ENCODE data around the gene ACOT8. TPM values are rescaled to one million over a fixed set of nuclear protein-coding genes. Genes with fewer than 3 reads are reported as not detected.
"Not testable (repeated sequence)": the region's sequence is repeated elsewhere in the genome, so short reads cannot be mapped to it uniquely, and the experiment has no call there.

Gene ACOT8
- 10 to 100 TPM; 24.4 to 26.2 TPM for total RNA-seq

- H3K4me1 Mint-ChIP-seq (ENCODE audit: low read depth in 2 of 2) = peaks cover 26 to 38% of the 10 kb centered on the region in 2 donors
- H3K27me3 Mint-ChIP-seq = no peaks in the 10 kb centered on the region
- no peaks in the 10 kb centered on the region for H3K36me3 Mint-ChIP-seq
- ATAC-seq (peak; percentile 97 to 98), DNase-seq (ENCODE audit: low spot score) (peak; percentile 99)
- H3K27ac Mint-ChIP-seq = peak within 1 kb of the TSS; percentile 96 to 97
- H3K9me3 Mint-ChIP-seq = no peaks in the 10 kb centered on the region
- peak within 1 kb of the TSS; percentile 95 for H3K4me3 Mint-ChIP-seq
Measured at GRCh38 chr20:45857114-45857881, at the start of gene ACOT8, which contains the start of gene ZSWIM3. Gene ACOT8 (minus strand): TSS chr20:45857392. CDS start chr20:45857315, 77 bp downstream. Gene ZSWIM3 (plus strand): TSS chr20:45857614. CDS start chr20:45857826, 212 bp downstream.

GRCh38 chr20:45905505-45906079, 48.4 kb upstream of the ACOT8 start:
- Mint-ChIP-seq H3K4me3 (no peak overlapping the region), H3K9me3 (no peaks in the 10 kb centered on the region), H3K27ac (no peak overlapping the region), H3K36me3 (no peaks in the 10 kb centered on the region), H3K27me3 (no peaks in the 10 kb centered on the region), H3K4me1 (ENCODE audit: low read depth in 2 of 2) (peaks cover 3 to 9% of the 10 kb centered on the region in 2 donors)
- DNase-seq (ENCODE audit: low spot score) (no peak), ATAC-seq (no peak)

DNA sequence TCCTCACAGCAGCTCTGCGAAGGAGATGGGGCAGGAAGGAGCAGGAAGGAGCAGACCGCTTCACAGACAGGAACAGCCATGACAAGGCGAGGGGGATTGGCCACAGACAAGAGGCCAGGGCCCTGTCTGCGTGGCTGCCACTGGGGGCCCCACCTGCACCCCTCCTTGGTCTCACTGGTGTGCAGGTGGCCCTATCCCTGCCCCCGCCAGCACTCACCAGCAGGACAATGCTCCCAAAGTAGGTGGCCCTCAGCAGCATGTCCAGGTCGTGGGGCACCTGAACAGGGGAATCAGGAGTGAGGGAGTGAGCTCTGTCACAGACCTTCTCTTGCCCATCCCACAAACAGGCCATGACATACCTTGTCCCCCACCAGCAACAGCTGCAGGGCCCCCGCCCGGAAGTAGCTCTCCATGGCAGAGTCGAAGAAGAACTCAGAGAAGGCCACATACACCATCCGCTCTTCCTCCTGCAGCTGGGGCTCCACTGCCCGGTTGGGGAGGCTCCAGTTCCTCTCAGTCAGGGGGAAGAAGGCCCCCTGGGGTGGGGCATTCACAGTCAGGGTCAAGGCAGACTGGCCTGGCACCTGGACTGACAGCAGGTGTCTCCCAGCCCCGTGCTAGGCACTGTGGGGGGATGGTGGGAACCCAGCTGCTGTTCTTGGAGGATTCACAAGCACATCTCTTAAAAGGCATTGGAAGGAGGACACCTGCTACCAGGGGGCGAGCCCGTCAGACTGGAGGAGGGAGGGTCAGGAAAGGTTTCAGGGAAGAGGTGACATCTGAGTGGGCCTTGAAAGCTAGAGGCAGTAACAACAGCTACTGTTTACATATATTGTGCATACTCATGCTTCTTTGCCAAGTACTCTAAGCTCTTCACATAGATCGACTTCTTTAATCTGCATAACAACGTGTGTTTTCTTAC, 47.7 kb upstream of the ACOT8 start:
- no peak for DNase-seq (ENCODE audit: low spot score)
- ATAC-seq = peak; percentile 4 to 24
- Mint-ChIP-seq H3K4me3 (no peak overlapping the region), H3K36me3 (no peaks in the 10 kb centered on the region), H3K27me3 (no peaks in the 10 kb centered on the region), H3K27ac (peak overlapping the region in 1 of 2 donors; percentile 22), H3K4me1 (ENCODE audit: low read depth in 2 of 2) (peaks cover 0 to 7% of the 10 kb centered on the region in 2 donors), H3K9me3 (no peaks in the 10 kb centered on the region)

- peak in 1 of 2 donors; percentile 33 for ATAC-seq
- Mint-ChIP-seq H3K27me3 (no peaks in the 10 kb centered on the region), H3K36me3 (no peaks in the 10 kb centered on the region), H3K27ac (no peak overlapping the region), H3K4me3 (no peak overlapping the region), H3K4me1 (ENCODE audit: low read depth in 2 of 2) (no peaks in the 10 kb centered on the region), H3K9me3 (no peaks in the 10 kb centered on the region)
- no peak for DNase-seq (ENCODE audit: low spot score)
Measured at GRCh38 chr20:45902199-45902701, 45.1 kb upstream of the ACOT8 start.

DNA sequence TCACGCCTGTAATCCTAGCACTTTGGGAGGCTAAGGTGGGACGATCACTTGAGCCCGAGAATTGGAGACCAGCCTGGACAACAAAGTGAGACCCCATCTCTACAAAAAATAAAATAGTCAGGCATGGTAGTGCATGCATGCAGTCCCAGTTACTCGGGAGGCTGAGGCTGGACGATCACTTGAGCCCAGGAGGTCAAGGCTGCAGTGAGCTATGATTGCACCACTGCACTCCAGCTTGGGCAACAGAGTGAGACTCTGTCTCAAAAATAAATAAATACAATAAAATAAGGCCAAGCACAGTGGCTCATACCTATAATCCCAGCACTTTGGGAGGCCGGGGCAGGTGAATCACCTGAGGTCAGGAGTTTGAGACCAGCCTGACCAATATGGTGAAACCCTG, 44.1 kb upstream of the ACOT8 start:
- DNase-seq (ENCODE audit: low spot score); ATAC-seq; H3K36me3 Mint-ChIP-seq; H3K27me3 Mint-ChIP-seq; H3K9me3 Mint-ChIP-seq; H3K27ac Mint-ChIP-seq; H3K4me3 Mint-ChIP-seq; H3K4me1 Mint-ChIP-seq (ENCODE audit: low read depth in 2 of 2): not testable (repeated sequence)

GRCh38 chr20:45899046-45899835, 42.0 kb upstream of the ACOT8 start:
- ATAC-seq = peak in 1 of 2 donors; percentile 14
- Mint-ChIP-seq H3K4me3 (no peak overlapping the region), H3K36me3 (no peaks in the 10 kb centered on the region), H3K4me1 (ENCODE audit: low read depth in 2 of 2) (no peaks in the 10 kb centered on the region), H3K27me3 (no peaks in the 10 kb centered on the region), H3K9me3 (no peaks in the 10 kb centered on the region), H3K27ac (peak overlapping the region in 1 of 2 donors; percentile 6)
- DNase-seq (ENCODE audit: low spot score) = no peak

DNA sequence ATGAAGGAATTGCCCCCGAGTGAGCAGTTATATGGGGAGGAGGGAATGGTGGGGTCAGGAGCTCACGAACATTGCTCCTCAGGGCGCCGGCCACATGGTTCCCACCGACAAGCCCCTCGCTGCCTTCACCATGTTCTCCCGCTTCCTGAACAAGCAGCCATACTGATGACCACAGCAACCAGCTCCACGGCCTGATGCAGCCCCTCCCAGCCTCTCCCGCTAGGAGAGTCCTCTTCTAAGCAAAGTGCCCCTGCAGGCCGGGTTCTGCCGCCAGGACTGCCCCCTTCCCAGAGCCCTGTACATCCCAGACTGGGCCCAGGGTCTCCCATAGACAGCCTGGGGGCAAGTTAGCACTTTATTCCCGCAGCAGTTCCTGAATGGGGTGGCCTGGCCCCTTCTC, 41.1 kb upstream of the ACOT8 start:
- ATAC-seq = no peak
- no peaks in the 10 kb centered on the region for H3K4me1 Mint-ChIP-seq (ENCODE audit: low read depth in 2 of 2)
- H3K9me3 Mint-ChIP-seq = no peaks in the 10 kb centered on the region
- H3K27me3 Mint-ChIP-seq = no peaks in the 10 kb centered on the region
- H3K36me3 Mint-ChIP-seq = no peaks in the 10 kb centered on the region
- no peak for DNase-seq (ENCODE audit: low spot score)
- no peak overlapping the region for H3K4me3 Mint-ChIP-seq
- H3K27ac Mint-ChIP-seq = no peak overlapping the region

GRCh38 chr20:45897692-45898091, 40.5 kb upstream of the ACOT8 start:
- no peak for ATAC-seq
- H3K4me3 Mint-ChIP-seq = no peak overlapping the region
- H3K27me3 Mint-ChIP-seq = no peaks in the 10 kb centered on the region
- no peak for DNase-seq (ENCODE audit: low spot score)
- H3K9me3 Mint-ChIP-seq = no peaks in the 10 kb centered on the region
- H3K27ac Mint-ChIP-seq = no peak overlapping the region
- H3K36me3 Mint-ChIP-seq = no peaks in the 10 kb centered on the region
- peaks cover under 1 to 2% of the 10 kb centered on the region in 2 donors for H3K4me1 Mint-ChIP-seq (ENCODE audit: low read depth in 2 of 2)

GRCh38 chr20:45897289-45897688, 40.1 kb upstream of the ACOT8 start:
- H3K27ac Mint-ChIP-seq = no peak overlapping the region

GRCh38 chr20:45896641-45897161, 39.5 kb upstream of the ACOT8 start:
- H3K27ac Mint-ChIP-seq = no peak overlapping the region
- ATAC-seq (no peak), DNase-seq (ENCODE audit: low spot score) (no peak)
- no peak overlapping the region for H3K4me3 Mint-ChIP-seq
- no peaks in the 10 kb centered on the region for H3K36me3 Mint-ChIP-seq
- H3K9me3 Mint-ChIP-seq = no peaks in the 10 kb centered on the region
- peaks cover 9 to 11% of the 10 kb centered on the region in 2 donors for H3K4me1 Mint-ChIP-seq (ENCODE audit: low read depth in 2 of 2)
- H3K27me3 Mint-ChIP-seq = no peaks in the 10 kb centered on the region

More at GRCh38 chr20:45897289-45897688, 40.1 kb upstream of the ACOT8 start:
- Mint-ChIP-seq H3K36me3 (no peaks in the 10 kb centered on the region), H3K27me3 (no peaks in the 10 kb centered on the region), H3K9me3 (no peaks in the 10 kb centered on the region), H3K4me3 (no peak overlapping the region), H3K4me1 (ENCODE audit: low read depth in 2 of 2) (peaks cover 5 to 6% of the 10 kb centered on the region in 2 donors)
- DNase-seq (ENCODE audit: low spot score) = no peak
- no peak for ATAC-seq

GRCh38 chr20:45894797-45895196, 37.6 kb upstream of the ACOT8 start:
- Mint-ChIP-seq H3K27ac (no peak overlapping the region), H3K36me3 (no peaks in the 10 kb centered on the region), H3K4me1 (ENCODE audit: low read depth in 2 of 2) (peaks cover 11% of the 10 kb centered on the region in 2 donors), H3K4me3 (no peak overlapping the region), H3K27me3 (no peaks in the 10 kb centered on the region), H3K9me3 (no peaks in the 10 kb centered on the region)
- ATAC-seq = no peak
- DNase-seq (ENCODE audit: low spot score) = no peak

DNA sequence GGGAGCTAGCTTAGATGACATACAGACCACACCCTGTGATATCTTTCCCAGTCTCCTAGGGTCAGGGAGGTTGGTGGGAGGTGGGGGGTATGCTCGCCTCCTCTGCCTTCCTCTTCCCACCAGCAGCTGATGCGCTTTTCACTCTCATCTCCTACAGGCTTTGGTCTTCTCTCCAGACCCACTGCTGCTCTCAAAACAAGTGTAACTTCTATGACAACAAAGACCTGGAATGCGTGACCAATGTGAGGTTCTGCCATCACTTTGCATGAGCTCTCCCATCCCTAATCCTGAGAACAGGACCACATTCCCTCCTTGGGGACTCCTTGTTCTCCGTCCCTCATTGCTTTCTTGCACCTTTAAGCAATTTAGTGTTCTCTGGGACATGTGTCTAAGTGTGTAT, 36.6 kb upstream of the ACOT8 start:
- no peak overlapping the region for H3K27ac Mint-ChIP-seq
- DNase-seq (ENCODE audit: low spot score) = no peak
- H3K27me3 Mint-ChIP-seq = no peaks in the 10 kb centered on the region
- H3K4me3 Mint-ChIP-seq = peak overlapping the region; percentile 15
- no peak for ATAC-seq
- no peaks in the 10 kb centered on the region for H3K9me3 Mint-ChIP-seq
- no peaks in the 10 kb centered on the region for H3K36me3 Mint-ChIP-seq
- H3K4me1 Mint-ChIP-seq (ENCODE audit: low read depth in 2 of 2) = peaks cover 11% of the 10 kb centered on the region in 2 donors

All from natural killer cell treated with Interleukin-12 subunit alpha and Interleukin-12 subunit beta and Interleukin-15 and Interleukin-18, amount 100 ng/mL, for 72 hours (primary cell).